Measurements from ENCODE around the gene EVPLL.
"Not testable (repeated sequence)": the region's sequence is repeated elsewhere in the genome, so short reads cannot be mapped to it uniquely, and the experiment has no call there.

Gene EVPLL

DNA sequence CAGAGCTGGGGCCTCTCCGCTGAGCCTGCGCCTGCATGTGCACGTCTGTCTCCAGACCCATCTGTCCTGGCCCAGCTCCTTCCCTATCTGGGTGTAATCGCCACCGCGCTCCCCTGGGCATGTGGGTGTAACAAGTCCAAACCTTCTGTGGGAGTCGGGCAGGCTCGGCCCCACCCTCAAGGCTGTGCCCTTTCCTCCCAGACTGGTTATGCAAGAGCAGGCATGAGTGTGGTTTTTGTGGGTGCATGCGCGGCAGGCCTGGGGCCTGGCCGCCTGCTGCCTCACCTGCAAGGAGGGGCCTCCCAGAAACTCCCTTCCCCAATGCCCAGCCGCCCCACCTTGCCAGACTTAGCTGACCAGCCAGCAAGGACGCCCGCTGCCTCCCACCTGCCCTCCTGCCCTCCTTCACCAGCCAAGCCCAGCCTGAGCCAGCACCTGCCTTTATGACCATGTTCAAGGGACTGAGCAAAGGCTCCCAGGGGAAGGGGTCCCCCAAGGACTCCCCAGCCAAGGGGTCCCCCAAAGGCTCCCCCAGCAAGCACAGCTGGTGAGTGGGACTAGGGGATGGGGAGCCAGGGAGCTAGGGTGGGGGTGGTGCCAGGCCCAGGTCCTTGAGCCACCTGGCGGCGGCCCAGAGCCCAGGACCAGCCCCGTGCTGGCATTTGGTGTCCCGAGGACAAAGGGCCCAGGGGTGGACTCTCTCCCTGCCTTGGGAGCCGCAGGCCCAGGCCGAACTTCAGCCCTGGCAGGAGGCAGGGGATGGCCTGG lies at the start of gene EVPLL:
Gene EVPLL, plus strand, starts transcription at position 342 of the 768 bp plus-strand sequence. CDS start 3,160 bp downstream, outside the sequence.
- no peak for DNase-seq (ENCODE audit: low read depth)

DNA sequence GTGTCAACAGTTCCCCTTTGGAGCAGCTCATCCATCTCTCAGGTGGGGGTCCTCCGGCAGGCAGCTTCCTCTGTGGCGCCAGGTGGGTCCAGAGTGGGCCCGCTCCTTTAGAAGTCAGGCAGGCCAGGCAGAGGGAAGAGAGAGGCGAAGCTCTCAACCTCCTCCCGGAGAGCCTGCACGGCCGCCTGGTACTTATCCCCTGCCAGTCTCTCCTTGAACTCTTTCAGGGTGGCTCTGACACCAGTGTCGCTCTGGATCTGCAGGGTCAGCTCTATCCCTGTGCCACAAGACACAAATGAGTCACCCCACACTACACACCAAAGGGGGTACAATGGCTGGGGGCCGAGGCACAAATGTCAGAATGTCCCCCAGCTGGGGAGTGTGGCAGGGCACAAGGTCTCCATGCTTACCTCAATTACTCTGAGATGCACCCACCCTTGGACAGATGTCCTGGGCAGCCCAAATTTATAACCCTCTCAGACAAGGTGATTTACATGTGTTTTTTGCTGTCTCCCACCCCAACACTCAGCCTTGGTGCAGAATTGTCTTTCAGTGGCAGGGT lies 48.9 kb upstream of the EVPLL start:
- no peak for DNase-seq (ENCODE audit: low read depth)

DNA sequence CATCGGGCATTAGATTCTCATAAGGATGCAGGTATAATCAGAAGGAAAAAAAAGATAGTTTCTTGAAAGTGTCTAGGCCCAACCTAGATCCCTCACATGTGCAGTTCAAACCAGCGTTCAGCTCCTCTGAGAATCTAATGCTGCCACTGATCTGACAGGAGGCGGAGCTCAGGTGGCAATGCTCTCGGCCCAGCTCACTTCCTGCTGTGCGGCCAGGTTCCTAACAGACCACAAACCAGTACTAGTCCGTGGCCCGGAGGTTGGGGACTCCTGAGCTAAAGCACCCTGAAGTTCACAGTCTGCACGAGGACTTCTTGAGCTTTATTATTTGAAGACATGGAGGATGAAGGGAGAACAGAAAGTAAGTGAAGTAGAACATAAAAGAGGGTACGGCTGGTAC lies 45.7 kb upstream of the EVPLL start:
- DNase-seq (ENCODE audit: low read depth) = no peak

DNA sequence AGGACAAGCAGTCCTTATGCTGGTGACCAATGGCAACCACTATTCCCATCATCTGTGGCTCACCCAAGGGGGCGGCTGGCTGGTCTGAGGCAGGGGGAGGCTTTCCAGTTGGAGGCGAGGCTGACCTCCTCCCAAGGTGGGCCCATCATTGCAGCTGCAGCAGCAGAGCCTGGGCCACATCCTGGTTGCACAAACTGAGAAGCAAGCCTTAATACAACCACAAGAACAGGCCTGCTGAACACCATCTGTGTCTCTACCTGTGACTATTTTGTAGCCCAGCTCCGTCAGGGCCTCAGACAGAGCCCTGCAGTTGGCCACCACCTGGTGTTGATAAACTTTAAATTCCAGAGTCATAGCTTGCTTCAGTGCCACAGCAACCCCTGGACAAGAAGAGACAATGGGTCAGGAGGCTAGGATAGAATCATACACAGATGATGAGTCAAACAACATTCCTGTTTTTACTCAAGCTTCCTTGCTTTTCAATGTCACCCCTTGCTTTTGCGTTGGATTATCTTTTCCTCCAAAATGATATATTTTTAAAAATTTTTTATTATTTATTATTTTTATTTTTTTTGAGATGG lies 44.6 kb upstream of the EVPLL start:
- no peak for DNase-seq (ENCODE audit: low read depth)

DNA sequence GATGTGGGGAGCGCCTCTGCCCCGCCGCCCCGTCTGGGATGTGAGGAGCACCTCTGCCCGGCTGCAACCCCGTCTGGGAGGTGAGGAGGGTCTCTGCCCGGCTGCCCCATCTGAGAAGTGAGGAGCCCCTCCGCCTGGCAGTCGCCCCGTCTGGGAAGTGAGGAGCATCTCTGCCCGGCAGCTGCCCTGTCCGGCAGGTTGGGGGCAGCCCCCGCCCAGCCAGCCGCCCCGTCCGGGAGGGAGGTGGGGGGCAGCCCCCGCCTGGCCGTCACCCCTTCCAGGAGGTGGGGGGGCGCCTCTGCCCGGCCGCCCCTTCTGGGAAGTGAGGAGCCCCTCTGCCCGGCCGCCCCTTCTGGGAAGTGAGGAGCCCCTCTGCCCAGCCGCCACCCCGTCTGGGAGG lies 39.4 kb upstream of the EVPLL start:
- DNase-seq (ENCODE audit: low read depth) = not testable (repeated sequence)

DNA sequence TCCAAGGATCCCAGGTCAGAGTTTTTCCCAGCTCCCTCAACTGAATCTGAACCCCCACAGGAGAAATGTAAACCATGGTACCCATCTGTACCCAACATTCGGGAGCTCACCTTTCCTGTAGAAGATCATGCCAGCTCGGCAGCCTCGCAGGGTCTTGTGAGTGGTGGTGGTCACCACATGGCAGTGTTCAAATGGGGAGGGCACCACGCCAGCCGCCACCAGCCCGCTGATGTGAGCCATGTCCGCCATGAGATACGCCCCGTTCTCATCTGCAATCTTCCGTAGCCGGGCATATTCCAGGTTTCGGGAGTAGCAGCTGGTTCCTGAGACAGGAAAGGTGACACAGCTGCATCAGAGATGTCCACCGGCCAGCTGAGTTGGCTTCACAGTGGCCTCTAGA lies 37.6 kb upstream of the EVPLL start:
- DNase-seq (ENCODE audit: low read depth) = no peak

DNA sequence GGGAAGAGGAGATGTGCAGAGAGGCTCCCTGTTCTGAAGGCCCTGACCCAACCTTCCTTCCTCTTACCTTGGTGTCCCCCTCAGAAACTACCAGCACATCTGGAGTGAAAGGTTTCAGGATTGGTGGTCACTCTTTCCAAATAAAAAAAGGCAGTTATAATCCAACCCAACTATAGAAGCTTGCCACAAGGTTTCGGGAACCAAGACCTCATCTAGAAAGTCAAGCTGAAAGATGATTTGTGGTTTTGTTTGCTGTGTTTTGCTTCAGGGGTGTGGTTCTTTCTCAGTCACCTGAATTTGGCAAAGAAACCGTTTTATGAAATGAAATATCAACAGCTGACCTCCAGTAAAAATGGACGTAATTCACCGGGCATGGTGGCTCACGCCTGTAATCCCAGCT lies 33.6 kb upstream of the EVPLL start:
- no peak for DNase-seq (ENCODE audit: low read depth)

DNA sequence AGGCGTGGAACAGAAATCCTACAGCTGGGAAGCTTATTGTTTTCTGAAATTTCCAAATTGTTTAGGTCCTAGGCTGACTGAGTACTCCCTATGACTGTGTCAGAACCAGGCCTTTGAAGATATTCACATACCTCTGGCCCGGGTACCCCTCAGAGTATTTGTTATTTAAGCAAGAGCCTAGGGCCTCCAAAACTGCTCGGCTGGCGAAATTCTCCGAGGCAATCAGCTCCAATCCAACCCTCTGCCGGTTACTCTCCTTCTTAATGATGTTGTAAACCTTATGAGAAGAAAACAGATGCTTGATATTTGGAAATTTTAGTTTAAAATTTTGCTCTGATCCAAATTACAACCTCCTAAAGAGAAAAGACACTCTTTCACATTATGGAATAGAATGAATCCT lies 24.0 kb upstream of the EVPLL start:
- DNase-seq (ENCODE audit: low read depth) = no peak

DNA sequence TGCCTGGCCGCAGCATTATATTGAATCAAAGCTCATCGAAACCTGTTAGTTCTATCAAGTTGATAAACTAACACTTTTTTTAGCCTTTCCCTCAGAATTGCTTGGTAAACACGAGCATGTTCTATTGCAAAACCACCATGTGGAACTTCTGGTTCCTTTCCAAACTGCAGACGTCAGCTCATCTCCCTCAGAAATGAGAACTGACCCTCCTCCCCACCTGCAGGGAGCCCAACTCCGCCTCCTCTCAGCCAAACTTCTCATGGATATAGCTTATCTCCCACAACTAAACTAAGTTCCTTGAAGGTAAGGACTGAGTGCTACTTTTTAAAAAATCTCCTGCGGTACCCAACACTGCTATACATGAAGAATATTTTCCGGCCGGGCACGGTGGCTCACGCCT lies 21.0 kb upstream of the EVPLL start:
- DNase-seq (ENCODE audit: low read depth) = no peak

DNA sequence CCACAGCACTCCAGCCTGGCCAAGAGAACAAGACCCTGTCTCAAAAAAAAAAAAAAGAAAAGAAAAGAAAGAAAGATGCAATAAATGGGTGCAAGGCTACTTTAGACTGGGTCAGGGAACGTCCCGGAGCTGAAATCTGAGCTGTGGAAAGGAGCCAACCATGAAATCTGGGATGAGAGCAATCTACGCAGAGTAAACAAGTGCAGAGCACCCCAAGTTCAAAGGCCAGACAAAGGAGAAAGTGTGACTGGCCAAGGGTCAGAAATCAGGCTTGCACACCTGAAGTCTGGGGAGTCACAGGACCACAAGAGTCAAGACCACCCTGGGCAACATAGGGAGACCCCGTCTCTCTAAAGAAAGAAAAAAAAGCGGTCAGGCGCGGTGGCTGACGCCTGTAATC lies 17.1 kb upstream of the EVPLL start:
- DNase-seq (ENCODE audit: low read depth) = no peak

DNA sequence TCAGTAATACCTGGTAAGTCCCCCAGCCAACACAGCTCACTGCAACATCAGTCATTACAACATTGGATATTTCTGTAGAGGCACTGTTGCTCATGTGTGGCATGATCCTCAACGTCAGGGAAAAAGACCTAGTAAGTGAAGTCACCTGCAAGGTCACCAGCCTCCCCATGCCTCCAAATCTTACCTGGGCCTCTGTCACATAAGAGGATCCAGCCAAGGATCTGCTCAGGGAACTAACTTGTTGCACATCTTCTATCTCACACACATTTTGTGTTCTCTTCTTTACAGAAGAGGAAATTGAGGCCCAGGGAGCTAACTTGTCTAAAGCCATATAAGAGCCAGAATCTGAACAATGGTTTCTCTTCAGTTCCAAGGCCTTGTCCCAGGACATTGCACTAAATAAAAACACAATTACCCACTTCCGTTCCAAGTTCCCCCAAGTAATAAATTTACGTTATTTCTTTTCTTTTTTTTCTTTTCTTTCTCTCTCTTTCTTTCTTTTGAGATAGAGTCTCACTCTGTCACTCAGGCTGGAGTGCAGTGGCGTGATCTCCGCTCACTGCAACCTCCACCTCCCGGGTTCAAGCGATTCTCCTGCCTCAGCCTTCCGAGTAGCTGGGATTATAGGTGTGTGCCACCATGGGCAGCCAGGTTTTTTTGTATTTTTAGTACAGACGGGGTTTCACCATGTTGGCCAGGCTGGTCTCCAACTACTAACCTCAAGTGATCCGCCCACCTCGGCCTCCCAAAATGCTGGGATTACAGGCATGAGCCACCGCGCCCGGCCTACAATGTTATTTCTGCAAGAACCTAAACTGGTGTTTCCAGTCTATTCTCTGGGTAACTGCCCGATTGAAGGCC lies 15.5 kb upstream of the EVPLL start:
- no peak for DNase-seq (ENCODE audit: low read depth)

DNA sequence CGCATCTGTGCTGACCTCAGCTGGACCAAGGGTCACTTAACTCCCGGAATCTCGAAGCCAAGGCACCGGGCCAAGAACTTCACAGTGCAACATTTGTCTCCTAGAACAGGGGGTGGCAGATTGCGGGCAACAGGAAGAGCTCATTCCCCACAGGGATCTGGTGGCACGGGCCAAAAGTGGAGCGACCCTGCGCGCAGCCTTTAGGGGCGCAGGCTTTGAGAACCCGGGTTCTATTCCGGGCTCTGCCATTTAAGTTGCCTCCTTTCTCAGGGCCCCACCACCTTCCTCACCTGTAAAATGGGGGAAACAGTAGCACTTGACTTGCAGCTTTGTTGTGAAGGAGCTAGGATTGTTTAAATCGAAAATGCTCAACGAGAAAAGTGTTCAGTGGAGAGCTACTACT lies 14.9 kb upstream of the EVPLL start:
- DNase-seq (ENCODE audit: low read depth) = no peak

DNA sequence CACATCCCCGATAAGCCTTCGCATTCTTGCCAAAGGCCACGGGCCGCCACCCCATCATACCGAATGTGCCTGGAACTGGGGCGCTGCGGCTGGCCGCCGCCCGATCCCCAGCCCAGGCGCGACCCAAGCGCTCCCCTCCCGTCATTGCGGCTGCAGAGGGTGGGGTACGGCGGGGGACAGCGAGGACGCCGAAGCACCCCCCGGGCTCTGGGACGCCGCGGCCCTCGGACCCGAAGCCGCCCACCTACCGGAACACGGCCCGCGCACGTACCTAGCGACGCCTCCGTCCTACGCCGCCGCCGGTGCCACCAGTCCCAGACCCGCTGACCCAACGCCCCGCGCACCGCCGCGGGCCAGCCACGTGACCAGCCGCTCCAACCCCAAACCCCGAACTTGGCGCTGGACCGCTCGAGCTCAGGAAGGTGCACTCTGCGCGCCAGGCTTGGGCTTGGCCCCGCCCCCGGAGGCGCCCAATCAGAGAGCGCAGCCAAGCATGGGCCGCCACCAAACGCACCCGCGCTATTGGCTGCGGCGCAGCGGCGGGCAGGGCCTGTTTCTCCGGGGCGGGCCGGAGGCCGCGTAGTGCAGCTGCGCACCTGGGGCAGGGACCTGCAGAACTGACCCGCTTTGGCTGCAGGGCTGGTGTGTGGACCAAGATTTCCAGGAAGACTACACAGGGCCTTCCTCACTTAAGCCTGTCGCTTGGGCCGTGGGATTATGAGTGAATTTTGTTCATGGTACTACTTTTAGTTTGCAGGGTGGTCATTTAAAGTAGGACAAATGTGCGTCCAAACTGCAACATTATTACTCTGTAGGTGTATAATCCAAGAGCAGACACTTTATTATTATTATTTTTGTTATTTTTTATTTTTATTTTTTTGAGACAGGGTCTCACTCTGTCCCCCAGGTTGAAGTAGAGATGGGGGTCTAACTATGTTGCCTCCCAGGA lies 14.2 kb upstream of the EVPLL start, which contains the start of gene SHMT1:
Gene SHMT1, minus strand, starts transcription at position 450 of the 949 bp plus-strand sequence. CDS start 7,569 bp downstream, outside the sequence.
- peak; percentile 80 for DNase-seq (ENCODE audit: low read depth)

DNA sequence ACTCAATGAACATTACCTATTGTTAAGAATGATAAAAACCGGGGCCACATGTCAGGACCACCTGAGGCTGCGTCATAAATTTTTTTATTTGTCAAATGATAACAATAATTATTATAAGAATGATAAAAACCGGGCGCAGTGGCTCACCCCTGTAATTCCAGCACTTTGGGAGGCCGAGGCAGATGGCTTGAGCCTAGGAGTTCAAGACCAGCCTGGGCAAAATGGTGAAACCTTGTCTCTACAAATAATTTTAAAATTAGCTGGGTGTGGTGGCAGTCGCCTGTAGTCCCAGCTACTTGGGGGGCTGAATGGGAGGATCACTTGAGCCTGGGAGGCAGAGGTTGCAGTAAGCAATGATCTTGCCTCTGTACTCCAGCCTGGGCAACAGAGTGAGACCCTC lies 13.4 kb upstream of the EVPLL start:
- DNase-seq (ENCODE audit: low read depth) = no peak

DNA sequence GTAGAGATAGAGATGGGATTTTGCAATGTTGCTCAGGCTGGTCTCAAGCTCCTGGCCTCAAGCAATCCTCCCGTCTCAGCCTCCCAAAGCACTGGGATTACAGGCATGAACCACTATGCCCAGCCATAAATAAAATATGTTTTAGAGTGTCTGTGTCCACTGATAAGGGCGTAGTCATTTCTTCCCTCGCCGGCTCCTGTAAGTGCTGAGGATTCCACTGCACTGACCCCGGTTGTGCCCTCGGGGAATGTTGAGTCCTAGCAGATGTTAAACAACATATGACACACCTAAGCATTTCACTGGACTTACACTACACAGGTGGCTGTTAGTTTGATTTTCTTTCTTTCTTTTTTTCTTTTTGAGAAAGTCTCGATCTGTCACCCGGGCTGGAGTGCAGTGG lies 8.6 kb upstream of the EVPLL start:
- no peak for DNase-seq (ENCODE audit: low read depth)

DNA sequence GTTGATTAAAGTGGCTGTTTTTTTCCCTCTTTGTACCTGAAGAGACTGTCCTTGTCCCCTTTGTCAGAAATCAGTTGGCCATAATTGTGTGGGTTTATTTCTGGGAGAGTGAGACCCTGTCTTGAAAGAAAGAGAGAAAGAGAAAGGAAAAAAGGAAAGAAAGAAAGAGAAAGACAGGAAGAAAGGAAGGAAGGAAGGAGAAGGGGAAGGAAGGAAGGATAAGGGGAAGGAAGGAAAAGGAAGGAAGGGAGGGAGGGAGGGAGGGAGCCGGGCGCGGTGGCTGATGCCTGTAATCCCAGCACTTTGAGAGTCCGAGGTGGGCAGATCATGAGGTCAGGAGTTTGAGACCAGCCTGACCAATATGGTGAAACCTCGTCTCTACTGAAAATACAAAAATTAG lies 6.8 kb upstream of the EVPLL start:
- DNase-seq (ENCODE audit: low read depth) = no peak

DNA sequence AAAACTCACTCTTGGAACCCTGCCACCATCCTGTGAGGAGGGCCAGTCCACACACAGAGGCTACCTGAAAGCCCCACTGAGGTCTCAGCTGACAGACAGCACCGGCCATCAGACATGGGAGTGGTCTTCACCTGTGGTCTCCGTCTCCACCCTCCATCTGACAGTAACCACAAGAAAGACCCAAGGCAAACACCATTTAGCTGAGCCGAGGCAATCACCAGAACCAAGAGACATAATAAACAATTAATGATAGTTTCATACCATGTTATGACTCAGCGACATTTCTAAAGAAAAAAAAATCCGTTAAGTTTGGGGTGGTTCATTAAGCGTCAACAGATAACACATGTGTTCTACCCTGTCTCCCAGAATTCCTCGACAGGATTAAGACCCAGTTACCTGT lies 6.1 kb upstream of the EVPLL start:
- no peak for DNase-seq (ENCODE audit: low read depth)

DNA sequence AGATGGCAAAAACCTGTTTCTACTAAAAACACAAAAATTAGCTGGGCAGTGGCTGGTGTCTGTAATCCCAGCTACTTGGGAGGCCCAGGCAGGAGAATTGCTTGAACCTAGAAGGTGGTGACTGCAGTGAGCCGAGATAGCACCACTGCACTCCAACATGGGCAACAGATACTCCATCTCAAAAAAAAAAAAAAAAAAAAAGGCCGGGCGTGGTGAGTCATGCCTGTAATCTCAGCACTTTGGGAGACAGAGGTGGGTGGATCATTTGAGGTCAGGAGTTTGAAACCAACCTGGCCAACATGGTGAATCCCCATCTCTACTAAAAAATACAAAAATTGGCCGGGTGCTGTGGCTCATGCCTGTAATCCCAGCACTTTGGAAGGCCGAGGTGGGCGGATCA lies 4.4 kb upstream of the EVPLL start:
- DNase-seq (ENCODE audit: low read depth) = not testable (repeated sequence)

DNA sequence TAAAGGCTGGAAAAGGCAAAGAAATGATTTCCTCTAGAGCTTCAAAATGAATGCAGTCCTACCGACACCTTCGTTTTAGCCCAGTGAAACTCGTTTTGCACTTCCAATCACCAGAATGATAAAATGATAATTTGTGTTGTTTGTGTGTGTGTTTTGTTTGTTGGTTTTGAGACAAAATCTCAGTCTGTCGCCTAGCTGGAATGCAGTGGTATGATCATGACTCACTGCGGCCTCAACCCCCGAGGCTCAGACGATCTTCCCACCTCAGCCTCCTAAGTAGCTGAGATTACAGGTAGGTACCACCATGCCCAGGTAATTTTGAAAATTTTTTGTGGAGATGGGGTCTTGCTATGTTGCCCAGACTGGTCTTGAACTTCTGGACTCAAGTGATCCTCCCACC lies 3.4 kb upstream of the EVPLL start:
- DNase-seq (ENCODE audit: low read depth) = no peak

DNA sequence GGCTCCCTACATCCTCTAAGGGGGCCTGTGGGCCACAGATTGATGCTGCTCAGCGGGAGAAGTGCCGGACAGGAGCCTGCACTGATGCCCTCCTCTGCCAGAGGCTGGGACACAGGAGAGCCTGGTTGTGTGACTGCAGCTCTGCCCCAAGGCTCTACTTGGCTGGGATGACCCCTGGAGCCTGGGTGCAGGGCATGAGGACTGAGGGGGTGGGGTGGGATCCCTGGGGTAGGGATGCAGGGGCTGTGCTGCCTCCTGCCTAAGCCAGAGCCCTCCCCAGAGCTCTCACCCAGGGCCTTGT lies 577 bp downstream of the EVPLL start:
- no peak for DNase-seq (ENCODE audit: low read depth)

DNA sequence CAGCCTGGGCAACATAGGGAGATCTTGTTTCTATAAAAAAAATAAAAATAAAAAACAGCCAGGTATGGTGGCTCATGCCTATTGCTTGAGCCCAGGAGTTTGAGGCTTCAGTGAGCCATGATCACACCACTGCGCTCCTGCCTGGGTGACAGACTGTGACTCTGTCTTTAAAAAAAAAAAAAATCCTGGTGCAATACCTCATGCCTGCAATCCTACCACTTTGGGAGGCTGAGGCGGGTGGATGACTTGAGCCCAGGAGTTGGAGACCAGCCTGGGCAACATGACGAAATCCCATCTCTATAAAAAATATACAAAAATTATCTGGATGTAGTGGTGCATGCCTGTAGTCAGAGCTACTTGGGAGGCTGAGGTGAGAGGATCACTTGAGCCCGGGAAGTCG lies 1.0 kb downstream of the EVPLL start:
- DNase-seq (ENCODE audit: low read depth) = not testable (repeated sequence)
